DMS153 (cell line): ENCODE measurements around the gene SIMC1.
"Not testable (repeated sequence)": the region's sequence is repeated elsewhere in the genome, so short reads cannot be mapped to it uniquely, and the experiment has no call there.

Experiments
- DNase-seq: peaks from one replicate; lab custom pipeline; 2025; lab: John Stamatoyannopoulos, UW

Gene SIMC1

GRCh38 chr5:176305356-176305755, 67.1 kb downstream of the SIMC1 start:
- not testable (repeated sequence) for DNase-seq

DNA sequence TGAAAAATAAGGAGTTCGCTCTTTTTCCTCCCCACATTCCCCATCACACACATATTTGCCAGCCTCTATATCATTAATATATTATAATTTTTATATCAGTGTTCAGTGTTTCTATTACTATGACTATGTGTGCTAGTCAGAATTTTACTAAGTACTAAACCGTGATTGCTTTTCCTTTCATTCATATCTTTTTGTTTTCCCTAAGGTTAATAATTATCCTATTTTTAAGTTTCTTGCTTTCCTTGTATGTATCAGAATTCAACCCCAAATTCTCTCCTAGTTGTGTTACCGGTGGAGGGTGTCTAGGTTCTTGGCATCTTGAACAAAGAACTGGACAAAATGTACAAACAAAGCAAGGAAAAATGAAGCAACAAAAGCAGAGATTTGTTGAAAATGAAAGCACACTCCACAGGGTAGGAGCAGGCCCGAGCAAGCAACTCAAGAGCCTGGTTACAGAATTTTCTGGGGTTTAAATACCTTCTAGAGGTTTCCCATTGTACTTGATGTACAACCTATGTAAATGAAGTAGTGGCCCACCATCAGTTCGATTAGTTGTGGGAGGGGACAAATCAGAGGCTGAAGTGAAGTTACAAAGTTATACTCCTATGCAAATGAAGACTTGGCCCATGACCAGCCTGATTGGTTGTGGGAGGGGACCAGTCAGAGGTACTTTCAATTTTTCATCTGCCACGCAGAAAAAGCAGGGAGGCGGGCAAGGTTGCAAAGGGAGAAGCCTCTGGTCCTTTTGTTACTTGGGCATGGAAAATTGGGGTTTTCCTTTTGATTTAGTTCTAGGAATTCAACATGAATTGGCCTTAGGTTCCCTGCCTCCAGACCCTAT, 79.5 kb downstream of the SIMC1 start:
- DNase-seq, result no peak

DNA sequence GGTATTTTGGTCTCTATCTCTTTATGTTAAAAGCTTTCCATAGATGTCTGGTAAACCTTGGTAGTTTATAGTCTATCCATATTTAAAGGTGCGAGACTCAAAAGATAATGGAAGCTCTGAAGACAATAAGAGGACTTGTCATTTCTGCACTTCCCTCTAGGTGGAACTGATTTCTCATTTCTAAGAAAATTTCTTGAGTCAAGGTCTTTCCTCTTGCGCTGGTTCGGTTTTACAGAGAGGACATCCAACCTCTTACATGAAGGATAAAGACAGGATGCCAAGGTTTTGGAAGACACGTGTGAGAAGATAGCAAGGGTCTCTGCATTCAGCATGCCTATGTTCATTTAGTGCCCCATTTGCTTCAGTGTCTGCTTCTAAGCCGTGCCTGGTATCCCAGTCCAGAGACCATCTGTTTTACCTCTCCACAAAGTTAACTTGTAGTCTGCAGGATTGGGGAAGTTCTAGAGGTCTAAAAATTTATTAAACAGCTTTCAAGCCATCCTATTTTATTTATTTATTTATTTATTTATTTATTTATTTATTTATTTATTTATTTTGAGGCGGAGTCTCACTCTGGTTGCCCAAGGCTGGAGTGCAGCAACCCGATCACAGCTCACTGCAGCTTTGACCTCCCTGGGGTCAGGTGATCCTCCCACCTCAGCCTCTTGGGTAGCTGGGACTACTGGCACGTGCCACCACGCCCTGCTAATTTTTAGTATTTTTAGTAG, 81.8 kb downstream of the SIMC1 start:
- no peak for DNase-seq

DNA sequence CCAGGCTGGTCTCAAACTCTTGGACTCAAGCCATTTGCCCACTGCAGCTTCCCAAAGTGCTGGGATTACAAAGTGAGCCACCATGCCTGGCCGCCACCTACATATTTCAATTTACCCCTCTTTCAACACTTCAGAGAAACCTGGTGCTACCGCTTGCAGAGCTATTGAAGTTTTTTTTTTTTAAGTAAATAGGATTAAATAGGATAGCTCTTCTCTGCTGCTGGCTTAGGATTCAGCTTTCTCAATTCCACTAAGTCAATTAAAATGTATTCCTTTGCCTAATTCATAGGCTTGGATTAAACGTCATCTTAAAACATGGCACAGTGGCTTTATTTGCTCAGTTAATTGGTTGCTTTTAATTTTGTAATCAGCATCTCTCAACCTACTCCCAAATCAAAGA, 82.4 kb downstream of the SIMC1 start:
- DNase-seq, result no peak

- DNase-seq, result no peak
Measured at GRCh38 chr5:176334031-176334770, 96.0 kb downstream of the SIMC1 start.

- DNase-seq, result no peak
Measured at GRCh38 chr5:176337913-176338312, 99.7 kb downstream of the SIMC1 start.

DNA sequence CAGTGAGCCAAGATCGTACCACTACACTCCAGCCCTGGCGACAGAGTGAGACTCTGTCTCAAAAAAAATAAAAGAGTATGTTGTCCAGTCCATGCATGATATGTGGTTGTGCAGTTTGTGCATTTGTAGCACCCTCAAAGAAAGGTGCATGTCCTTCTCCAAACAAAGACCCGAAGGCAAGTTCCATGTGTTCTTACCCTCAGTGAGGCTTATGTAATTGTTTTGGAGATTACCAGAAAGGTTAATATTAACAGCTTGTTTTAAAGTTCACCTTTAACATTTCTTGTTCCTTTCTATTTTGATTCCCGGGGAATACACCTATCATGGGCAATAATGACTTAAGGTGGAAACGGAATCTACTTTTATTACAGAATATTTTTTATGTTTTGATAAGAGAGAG, 101.1 kb downstream of the SIMC1 start:
- DNase-seq, result no peak

DNA sequence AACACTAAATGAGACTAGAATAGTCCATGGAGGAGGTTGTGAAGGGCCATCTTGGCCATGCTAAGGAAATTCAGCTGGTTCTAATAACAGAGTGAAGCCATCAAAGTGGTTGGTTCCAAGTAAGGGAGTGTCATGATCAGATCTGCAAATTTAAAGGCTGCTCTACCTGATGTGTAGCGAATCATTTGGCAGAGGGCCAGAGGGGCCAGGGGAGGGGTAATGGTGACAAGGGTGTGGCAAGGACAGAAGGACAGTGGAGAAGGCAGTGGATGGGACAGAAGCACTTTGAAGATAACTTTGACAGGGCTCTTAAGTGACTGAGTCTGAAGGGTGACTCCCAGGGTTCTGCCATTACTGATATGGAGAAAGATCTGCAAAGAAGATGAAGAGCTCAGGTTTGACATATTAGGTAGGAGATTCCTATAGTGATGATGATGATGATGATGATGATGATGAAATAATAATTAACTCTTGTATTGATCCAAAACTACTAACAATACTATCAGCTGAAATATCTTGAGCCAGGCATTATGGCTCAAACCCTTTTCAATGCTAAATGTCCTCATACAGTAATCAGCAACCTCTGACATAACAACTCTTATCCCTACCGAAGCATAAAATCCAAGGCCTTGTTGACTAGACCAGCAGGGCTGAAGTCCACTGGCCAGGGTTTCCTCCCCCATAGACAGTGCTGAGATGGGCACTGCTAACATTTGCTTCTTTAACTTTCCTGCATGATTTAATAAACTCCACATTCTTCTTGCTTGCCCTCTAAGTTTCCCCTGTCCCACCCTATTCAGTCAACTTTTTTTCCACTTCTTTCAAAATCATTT, 103.3 kb downstream of the SIMC1 start:
- no peak for DNase-seq

GRCh38 chr5:176342158-176342483, 103.9 kb downstream of the SIMC1 start:
- DNase-seq, result no peak

DNA sequence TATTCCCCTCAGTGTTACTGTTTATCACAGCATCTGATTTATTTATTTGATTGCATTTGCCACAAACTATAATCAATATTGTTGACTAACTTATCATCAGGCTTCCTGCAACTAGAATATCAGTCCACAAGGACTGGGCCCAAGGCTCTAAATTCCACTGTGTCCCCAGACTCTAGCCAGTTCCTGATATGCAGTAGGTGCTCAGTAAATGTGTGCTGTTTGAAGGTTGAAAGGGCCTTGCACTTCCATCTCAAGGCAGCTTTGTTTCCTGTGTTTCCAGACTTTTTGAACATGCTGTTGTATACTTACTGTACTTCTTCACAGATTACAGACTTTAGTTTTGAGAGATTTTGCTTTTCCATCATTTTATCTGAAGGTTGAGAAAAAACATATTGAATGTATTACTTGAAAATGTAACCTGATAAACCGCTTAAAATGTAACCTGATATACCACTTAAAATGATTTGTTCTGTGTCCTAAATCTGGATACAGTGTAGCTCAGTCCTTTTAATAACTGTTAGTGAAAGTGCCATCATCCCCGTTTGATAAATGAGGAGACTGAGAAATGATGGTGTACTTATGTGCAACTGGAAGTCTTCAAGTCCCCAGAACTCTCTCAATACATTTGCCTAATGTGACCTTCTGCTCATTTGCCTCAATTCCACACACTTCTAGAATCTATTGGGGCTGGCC, 104.7 kb downstream of the SIMC1 start:
- DNase-seq, result no peak

DNA sequence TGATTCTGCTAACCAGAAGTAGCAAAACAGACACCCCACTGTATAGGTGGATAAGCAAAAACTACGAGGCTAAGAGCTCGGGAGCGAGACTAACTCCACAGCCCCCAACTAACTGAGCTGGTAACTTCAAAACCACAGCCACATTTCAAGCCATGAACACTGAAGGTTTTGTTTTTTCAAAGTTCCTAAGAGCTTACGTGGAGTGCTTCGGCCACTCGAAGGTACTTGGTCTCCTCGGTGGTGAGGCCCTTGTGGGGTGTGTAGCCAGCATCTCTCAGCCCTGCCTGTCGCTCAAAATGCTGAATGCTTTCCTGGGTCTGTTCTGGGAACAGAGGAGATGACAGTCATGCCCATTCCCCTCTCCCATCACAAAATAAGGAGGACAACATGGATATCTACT, 112.2 kb downstream of the SIMC1 start:
- DNase-seq, result no peak

DNA sequence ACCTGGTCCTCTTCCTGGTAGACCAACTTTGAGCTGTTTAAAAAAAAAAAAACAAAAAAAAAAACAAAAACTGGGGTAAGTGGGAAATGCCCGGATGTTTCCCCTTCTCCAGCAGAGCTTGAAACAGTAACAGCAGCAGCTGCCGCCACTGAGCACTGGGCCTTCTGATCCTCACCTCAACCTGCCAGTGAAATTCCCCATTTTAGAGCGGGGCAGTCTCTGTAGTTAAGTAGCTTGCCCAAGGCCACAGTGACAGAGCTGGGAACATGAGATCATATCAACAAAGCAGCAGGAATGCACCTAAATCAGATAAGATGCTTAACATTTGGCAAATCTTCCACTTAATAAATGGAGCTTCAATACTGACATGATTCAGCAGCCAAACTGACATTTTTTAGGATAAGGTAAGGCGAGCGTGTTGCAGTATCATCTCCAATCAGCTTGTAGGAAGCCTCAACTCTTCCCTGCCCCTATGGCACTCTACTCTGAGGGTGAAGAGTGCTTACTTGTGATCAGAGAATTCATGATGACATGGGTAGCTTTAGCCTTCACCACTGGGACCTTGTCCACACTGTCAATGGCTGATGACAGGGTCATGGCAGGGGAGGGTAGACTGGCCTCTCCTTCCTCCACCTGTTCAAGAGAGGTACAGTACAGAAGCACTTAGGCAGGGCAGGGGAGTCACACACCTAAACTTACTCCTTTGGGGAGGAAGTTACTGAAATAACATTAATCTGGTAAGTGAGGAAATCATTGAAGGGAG, 114.1 kb downstream of the SIMC1 start:
- no peak for DNase-seq

DNA sequence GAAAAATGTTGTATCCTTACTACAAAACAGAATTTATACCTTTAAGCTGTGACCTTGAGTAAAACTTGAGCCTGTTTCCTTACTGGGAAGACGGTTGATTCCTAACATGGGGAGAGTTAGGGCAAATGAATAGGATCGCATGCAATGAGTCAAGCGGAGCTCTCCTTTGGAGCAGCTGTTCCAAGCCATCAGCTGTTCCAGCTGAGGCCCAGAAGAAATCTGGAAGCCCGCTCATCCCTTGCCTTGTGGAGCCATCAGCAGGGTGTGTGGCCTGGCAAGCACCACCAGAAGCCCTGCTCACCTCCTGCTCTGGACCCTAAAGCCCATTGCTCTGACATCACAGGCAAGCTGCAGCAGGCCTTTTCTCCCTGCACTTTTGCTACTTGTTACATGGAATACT, 115.3 kb downstream of the SIMC1 start:
- no peak for DNase-seq

DNA sequence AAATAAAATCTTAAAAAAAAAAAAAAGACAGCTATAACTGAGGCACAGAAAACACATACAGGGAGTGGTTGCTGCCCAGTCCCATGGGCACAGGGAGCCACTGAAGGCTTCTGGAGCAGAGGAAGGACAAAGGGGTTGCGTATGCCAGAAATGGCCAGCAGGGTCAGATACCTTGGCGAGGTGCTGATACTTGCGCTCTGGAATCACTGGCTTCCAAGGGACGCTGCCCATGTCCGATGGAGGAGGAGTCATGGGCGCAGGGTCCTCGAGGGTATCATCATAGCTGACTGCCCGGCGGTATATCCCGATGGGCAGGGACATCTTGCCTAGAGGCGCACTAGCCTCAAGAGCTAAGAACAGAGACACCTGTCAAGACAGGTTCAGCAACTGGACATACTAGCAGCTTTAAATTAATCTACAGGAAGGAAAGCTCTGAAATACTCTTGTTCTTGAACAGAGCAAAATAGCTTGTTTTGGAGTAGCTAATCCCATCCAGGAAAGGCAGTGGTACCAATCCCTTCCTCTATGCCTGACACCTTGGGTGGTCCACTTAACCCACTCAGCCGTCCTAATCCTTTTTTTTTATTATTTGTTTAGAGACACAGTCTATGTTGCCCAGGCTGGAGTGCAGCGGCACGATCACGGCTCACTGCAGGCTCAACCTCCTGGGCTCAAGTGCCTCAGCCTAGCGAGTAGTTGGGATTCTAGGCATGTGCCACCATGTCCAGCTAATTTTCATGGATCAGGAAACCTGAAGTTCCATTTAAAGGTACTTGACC, 117.4 kb downstream of the SIMC1 start:
- no peak for DNase-seq

DNA sequence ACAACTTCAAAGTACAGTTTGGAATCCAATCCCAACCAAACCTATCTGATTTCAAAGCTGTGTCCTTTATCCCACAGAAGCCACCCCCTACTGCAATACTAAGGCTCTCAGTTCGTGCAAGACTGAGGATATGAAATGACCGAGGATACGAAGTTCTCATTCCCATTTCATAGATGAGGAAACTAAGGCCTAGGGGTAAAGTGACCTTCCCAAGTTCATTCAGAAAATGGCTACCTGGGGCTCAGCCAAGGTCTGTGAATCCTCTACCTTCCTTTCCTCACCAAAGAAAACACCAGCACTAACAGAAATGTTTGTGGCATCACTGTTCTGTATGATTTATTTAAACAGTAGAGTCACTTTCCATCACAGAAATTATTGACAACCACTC, 117.9 kb downstream of the SIMC1 start:
- no peak for DNase-seq

GRCh38 chr5:176359658-176360057, 121.4 kb downstream of the SIMC1 start:
- no peak for DNase-seq

DNA sequence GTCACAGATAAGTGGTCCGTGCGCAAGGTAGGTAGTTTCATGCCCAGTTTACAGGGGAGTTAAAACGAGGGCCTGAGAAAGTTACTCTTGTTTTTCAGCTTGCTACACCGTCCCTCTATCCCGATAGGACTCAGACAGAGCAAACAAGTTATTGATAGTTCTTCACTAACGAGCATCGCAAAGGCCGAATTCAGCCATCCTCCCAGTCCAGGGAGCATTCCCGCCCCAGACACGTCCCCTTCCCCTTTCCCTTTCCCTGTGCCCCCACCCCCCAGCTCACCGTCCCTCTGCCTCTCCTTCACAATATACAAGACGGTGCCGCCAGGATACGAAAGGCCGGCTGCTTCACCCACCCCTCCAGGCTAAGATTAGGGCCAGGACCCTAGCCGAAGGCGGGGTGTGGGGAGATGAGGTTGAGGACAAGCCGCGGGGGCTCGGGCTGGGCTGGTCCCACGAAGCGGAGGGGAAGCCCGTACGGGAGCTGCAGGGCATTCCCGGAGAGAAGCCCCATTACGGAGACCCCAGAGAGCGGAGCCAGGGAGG, 122.7 kb downstream of the SIMC1 start:
- DNase-seq, result no peak

- DNase-seq, result peak; percentile 49
Measured at GRCh38 chr5:176361437-176362232, 123.4 kb downstream of the SIMC1 start, which contains the start of gene KIAA1191. Gene KIAA1191, minus strand, starts transcription at chr5:176361764. Its CDS starts 2,256 bp downstream, at chr5:176359508.

DNA sequence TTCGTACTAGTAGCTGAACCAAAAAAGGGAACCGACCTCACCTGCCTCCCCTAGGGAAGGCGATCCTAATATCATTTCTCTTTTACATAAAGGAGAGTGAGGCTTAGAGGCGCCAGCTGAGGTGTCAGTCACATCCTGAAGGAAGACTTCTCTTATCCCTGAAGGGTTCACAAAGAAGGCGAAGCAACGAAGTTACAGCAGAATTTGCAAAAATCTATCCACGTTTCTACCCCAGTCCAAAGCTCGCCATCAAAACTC, 123.9 kb downstream of the SIMC1 start:
- no peak for DNase-seq
